NCI-H226 (cell line): Measurements from ENCODE around the gene UBAC2.

Source experiments
- DNase-seq: peaks from one replicate; pipeline ENCODE4 v3.0.0-alpha.2; 2015

UBAC2 gene

GRCh38 chr13:99275093-99275469, 74.4 kb downstream of the UBAC2 start:
- DNase-seq = peak; percentile 60

GRCh38 chr13:99276706-99277105, 76.1 kb downstream of the UBAC2 start:
- no peak for DNase-seq

DNA sequence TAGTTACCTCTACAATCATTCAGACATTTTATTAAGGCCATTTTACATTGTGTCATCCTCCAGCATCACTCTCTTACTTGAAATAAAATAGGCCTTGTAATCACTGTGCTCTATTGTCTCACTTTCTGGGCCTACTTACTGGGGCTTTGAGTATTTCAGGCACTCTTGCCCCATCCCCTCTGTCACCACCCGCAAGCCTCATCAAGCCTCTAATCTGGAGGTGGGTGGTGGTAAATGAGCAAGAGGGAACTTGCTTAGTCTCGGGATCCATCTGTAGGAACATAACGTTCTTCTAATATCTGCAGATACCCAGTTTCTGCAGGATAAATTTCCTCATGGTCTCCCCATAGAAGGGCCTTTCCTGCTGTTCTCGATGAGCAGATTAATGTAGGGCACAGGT, 77.0 kb downstream of the UBAC2 start:
- DNase-seq = no peak

DNA sequence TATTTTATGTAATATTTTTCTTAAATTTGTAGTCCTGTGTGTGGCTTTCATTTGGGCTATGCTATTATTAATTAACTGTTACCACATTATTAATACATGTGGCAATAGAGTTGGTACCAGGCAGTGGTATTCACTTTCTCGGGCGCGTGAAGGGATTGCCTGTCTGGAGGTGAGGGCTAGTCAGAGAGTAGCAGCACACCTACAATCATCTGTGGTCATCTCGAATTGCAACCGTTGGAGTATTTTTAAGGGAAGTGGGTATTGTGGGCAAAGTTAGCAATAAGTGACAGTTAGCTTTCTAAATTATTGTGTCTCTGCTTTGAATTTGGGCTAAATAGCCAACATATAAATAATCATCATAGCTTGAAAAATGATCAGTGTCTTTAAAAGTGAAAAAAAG, 77.5 kb downstream of the UBAC2 start:
- no peak for DNase-seq

- no peak for DNase-seq
Measured at GRCh38 chr13:99278843-99279242, 78.2 kb downstream of the UBAC2 start.

- no peak for DNase-seq
Measured at GRCh38 chr13:99279637-99280036, 79.0 kb downstream of the UBAC2 start.

DNA sequence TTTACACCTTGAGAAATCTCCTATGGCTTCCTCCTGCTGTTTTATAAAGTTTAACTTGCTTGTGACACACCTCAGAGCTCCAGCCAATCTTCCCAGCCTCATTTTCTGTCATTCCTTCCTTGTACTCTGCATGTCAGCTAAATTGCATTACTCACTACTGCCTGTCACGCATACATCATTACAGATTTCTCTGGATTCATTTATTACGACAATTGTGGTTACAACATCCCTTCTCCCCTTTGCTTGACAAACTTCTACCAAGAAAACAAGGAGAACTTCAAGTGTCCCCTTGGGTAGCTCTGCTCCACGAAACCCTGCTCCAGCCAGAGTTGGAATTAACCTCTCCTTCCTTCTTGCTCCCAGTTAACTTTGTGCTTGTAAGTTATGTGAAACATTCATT, 79.5 kb downstream of the UBAC2 start:
- DNase-seq = no peak

- no peak for DNase-seq
Measured at GRCh38 chr13:99281811-99282263, 81.2 kb downstream of the UBAC2 start.

DNA sequence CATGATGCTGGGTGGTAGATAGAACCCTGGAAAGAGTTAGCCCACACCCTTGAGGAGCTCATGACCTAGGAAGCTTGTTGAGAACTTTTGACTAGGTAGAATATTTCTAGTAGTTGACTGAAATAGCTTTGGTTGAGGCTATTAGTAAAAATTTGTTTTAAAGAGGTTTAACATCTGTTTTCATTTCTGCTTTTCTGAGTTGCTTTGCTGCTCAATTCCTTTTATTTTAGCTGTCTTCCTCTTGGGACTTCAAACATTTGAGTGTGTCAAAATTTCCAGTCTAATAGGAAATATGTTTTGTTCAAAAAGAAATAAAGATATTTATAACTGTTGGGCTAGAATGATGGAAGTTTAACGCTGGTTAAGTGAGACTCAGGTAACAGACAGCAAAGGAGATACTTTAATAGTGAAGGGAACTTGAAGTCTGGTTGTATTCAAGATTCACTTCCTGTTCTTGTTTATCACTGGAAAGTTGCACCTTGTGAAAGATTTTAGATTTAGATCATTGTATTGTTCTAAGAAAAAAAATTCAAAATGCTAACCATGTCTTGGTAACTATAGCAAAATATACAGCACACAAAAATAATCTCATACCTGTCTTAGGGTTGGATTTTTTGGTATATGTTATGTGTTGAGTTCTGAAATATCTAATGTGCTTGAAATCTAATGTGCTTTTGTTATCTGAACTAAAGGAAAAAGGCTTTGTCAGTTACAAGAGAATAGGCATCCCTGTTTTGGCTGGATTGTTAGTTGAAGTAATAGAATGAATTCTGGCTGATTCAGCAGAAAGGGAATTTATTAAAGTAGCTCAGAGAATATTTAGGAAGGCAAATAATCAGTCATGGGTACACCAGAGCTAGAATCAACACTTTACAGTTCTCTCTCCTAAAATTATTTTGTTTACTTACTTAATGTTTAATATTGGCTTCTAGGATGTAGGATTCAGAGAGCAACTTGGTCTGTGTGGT, 81.9 kb downstream of the UBAC2 start:
- no peak for DNase-seq

- DNase-seq = no peak
Measured at GRCh38 chr13:99285432-99286182, 85.0 kb downstream of the UBAC2 start.

- no peak for DNase-seq
Measured at GRCh38 chr13:99287551-99287950, 86.9 kb downstream of the UBAC2 start.

GRCh38 chr13:99288089-99288488, 87.4 kb downstream of the UBAC2 start:
- DNase-seq = no peak

DNA sequence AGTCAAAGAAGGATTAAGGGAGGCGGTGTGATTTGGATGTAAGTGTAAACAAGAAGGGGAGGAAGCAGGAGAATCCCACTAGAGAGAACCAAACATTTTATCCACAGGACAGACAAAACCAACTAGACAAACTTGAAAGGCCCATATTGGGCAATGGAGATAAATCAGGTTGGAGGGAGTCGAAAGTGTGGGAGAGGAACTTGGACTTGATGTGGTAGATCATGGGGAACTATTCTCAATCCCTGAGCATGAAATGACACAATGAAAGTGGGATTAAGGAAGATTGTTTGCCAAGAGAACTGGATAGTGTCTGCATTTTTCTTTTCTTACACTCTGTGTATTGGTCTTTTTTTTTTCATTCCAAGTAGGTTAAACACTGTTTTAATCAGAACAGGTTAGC, 88.6 kb downstream of the UBAC2 start:
- DNase-seq = no peak

GRCh38 chr13:99289674-99290337, 89.2 kb downstream of the UBAC2 start:
- DNase-seq = no peak

- DNase-seq = no peak
Measured at GRCh38 chr13:99290894-99291293, 90.2 kb downstream of the UBAC2 start.

GRCh38 chr13:99293178-99293577, 92.5 kb downstream of the UBAC2 start:
- no peak for DNase-seq

DNA sequence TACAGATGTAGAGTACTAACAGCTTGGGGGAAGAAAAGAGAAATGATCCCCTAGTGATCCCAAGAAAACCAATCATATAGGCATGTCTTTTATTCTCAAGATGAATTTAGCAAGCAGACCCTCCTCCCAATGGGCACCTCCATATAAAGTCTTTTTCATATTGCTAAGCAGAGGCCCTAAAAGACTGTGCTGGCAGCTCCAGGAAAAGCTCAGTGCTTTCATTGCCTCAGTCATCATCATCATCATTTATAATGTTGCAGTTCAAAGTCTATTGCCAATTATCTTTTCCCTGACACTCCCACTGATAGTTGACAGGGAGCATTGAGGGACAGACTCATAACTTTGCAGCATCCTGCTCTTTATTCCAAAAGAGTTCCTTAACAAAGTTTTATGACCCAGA, 93.5 kb downstream of the UBAC2 start:
- no peak for DNase-seq

DNA sequence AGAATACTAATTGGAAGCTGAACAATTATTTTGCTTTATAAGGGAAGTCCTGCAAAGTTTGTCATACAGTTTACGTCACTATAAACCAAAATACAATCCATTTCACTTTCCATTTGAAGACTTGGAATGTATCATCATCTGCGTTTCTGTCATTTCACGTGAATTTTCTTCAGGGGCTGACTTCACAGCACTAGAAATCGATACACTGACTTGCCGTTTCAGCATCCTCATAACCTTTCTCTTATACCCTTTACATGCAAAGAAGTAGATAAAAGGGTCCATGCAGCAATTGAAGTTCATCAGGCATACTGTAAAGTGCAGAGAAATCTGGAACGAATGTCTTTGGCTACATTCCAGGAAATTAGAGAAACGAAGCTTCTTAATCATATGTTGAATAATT, 94.3 kb downstream of the UBAC2 start:
- DNase-seq = no peak

DNA sequence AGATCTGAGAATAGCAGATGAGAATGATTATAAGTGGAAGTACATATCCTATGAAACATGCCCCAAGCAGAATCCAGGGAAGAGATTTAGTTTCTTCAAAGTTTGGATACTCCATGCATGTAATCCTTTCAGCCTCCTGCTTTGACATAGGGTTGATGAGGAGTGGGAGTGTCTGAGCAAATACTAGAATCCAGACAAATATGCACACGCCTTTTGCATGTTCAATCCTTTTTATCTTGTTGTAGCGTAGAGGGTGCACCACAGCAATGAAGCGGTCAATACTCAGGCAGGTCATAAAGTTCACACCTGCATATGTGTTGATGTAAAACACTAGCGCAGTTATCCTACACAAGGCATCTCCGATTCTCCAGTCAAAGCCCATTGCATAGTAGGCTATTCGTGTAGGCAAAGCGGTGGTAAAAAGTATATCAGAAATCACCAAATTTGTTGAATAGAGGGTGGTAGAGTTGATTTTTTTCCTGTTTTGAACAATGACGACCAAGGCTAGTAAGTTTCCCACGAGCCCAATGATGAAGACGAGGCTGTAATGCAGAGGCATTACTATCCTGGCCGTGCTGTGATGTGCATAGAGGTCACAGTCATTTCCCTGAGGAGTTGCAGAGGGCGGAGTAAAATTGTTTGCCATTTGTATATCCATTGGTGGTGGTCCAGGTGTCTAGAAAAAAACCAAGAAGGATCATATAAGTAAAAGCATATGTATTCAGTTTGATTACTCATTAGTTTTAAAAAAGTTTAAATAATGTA, 95.0 kb downstream of the UBAC2 start:
- DNase-seq = no peak

DNA sequence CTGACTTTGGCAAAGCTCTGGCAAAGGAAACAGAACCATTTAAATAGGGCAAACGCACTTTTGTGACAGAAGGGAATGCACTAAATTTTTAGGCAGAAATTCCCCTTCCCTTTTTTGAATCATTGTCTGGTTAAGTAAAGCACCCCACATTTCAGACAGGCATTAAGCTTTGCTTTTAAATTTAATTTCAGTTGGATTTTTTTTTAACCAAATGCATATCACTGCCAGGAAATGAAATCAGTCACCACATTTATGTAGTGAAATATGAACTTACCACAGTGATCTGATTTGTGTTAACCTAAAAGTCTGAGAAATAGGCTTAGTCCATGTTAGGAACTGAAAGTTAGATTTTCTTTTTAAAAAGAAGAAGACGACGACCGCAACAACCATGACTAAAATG, 95.7 kb downstream of the UBAC2 start:
- DNase-seq = no peak

DNA sequence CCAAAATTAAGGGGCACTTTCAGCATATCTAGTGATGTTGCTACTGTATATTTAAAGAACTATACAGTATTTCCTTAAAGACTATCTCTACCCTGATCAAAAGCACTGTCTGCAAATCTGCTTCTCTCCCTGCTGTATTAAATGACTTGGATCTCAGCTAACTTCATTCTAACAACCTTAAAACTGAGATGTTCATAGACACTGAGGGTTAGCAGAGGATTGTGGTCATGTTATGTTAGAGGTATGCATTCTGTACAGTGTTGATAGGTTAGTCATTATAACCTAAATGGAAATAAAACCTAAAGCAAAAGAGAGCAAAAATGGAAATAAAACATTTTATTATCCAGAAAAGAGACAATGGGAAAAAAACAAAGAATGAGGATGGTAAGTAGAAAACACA, 96.7 kb downstream of the UBAC2 start:
- no peak for DNase-seq

- DNase-seq = no peak
Measured at GRCh38 chr13:99298056-99298455, 97.4 kb downstream of the UBAC2 start.
